WTC11 (cell line): ENCODE data around the gene LBHD2. TPM values are rescaled to one million over a fixed set of nuclear protein-coding genes. Genes with fewer than 3 reads are reported as not detected.
A peak's percentile ranks its signal among the peaks of the same experiment; 100 is the strongest.

Source experiments
- ATAC-seq: fragments of 200-7000 bp; cut with Tn5 transposase; 2 replicates; pipeline ENCODE4 v1.10.0; 2021; ENCODE audit warnings: mild to moderate bottlenecking, moderate library complexity
- CTCF ChIA-PET: fragments of 300-600 bp; sonication (Branson Sonifier 250); formaldehyde crosslinking; loops from one replicate; lab custom pipeline; 2021; ENCODE audit warnings: antibody characterized with exemption; lab: Charles Lee
- POLR2A ChIA-PET: fragments of 350-600 bp; sonication (Branson Sonifier 250); formaldehyde crosslinking; loops from one replicate; lab custom pipeline; 2021; ENCODE audit warnings: antibody characterized with exemption; lab: Charles Lee
- DNase-seq: peaks from one replicate; pipeline ENCODE4 v3.0.0; 2021; ENCODE audit warnings: low spot score
- H3K27ac Mint-ChIP-seq: 2 replicates; pipeline ENCODE4 v1.8.0; 2021; ENCODE audit warnings: mixed read lengths
- H3K27me3 Mint-ChIP-seq: 2 replicates; pipeline ENCODE4 v1.8.0; 2021; ENCODE audit warnings: low read depth, mild to moderate bottlenecking, moderate library complexity, mixed read lengths
- H3K36me3 Mint-ChIP-seq: 2 replicates; pipeline ENCODE4 v1.8.0; 2021; ENCODE audit warnings: mixed read lengths
- H3K4me1 Mint-ChIP-seq: 2 replicates; pipeline ENCODE4 v1.8.0; 2022; ENCODE audit warnings: mixed read lengths
- H3K4me3 Mint-ChIP-seq: 2 replicates; pipeline ENCODE4 v1.8.0; 2021; ENCODE audit warnings: mild to moderate bottlenecking, moderate library complexity, mixed read lengths
- H3K9me3 Mint-ChIP-seq: 2 replicates; pipeline ENCODE4 v1.8.0; 2021; ENCODE audit warnings: mixed read lengths
- ATF1 ChIP-seq: sonication (generic); formaldehyde crosslinking; IDR thresholded peaks from 2 replicates; pipeline ENCODE4 v1.8.1; 2023; ENCODE audit warnings: mild to moderate bottlenecking, moderate library complexity, missing genetic modification reagents
- FOXP1 ChIP-seq: sonication (generic); formaldehyde crosslinking; IDR thresholded peaks from 2 replicates; pipeline ENCODE4 v1.8.0; 2022; ENCODE audit warnings: missing genetic modification reagents, mild to moderate bottlenecking, moderate library complexity, borderline replicate concordance
- JUN ChIP-seq: sonication (generic); formaldehyde crosslinking; IDR thresholded peaks from 2 replicates; pipeline ENCODE4 v1.8.0; 2023; ENCODE audit warnings: mild to moderate bottlenecking, missing genetic modification reagents
- KAT7 ChIP-seq: sonication (generic); formaldehyde crosslinking; IDR thresholded peaks from 2 replicates; pipeline ENCODE4 v1.8.1; 2023; ENCODE audit warnings: missing genetic modification reagents, mild to moderate bottlenecking, borderline replicate concordance
- MYBL2 ChIP-seq: sonication (generic); formaldehyde crosslinking; IDR thresholded peaks from 2 replicates; pipeline ENCODE4 v1.8.1; 2023; ENCODE audit warnings: mild to moderate bottlenecking, moderate library complexity, missing genetic modification reagents
- NFYB ChIP-seq: sonication (generic); formaldehyde crosslinking; conservative IDR thresholded peaks from 2 replicates; pipeline ENCODE4 v1.8.0; 2022; ENCODE audit warnings: low read depth, missing genetic modification reagents
- PRRX2 ChIP-seq: fragments of 250-450 bp; sonication (Bioruptor Pico); IDR thresholded peaks from 2 replicates; pipeline ENCODE4 v1.8.0; 2021; ENCODE audit warnings: mild to moderate bottlenecking
- RORB ChIP-seq: fragments of 250-450 bp; sonication (Bioruptor Pico); IDR thresholded peaks from 2 replicates; pipeline ENCODE4 v1.9.0; 2021; ENCODE audit warnings: mild to moderate bottlenecking
- TCF7 ChIP-seq: sonication (generic); formaldehyde crosslinking; IDR thresholded peaks from 2 replicates; pipeline ENCODE4 v1.8.0; 2022; ENCODE audit warnings: mild to moderate bottlenecking, low read depth, missing genetic modification reagents, moderate library complexity
- ZNF138 ChIP-seq: sonication (generic); formaldehyde crosslinking; conservative IDR thresholded peaks from 2 replicates; pipeline ENCODE4 v1.8.1; 2022; ENCODE audit warnings: mild to moderate bottlenecking, moderate library complexity, missing genetic modification reagents
- ZNF423 ChIP-seq: fragments of 250-450 bp; sonication (Bioruptor Pico); IDR thresholded peaks from 2 replicates; pipeline ENCODE4 v2.1.2; 2022; ENCODE audit warnings: mild to moderate bottlenecking, moderate library complexity
- total RNA-seq: library from RNA; stranded (reverse); gene quantifications from 3 replicates; pipeline ENCODE4 v1.2.3, GENCODE V29; 2021
- TF ChIP-seq, protein P1 (sequence below): sonication (generic); formaldehyde crosslinking; IDR thresholded peaks from 2 replicates; pipeline ENCODE4 v1.8.0; 2023; ENCODE audit warnings: missing genetic modification reagents
- TF ChIP-seq, protein P2 (sequence below): sonication (generic); formaldehyde crosslinking; IDR thresholded peaks from 2 replicates; pipeline ENCODE4 v1.8.0; 2023; ENCODE audit warnings: mild to moderate bottlenecking, missing genetic modification reagents
- TF ChIP-seq, protein P3 (sequence below): sonication (generic); formaldehyde crosslinking; IDR thresholded peaks from 2 replicates; pipeline ENCODE4 v1.8.0; 2022; ENCODE audit warnings: mild to moderate bottlenecking, missing genetic modification reagents
- TF ChIP-seq, protein P4 (sequence below): sonication (generic); formaldehyde crosslinking; IDR thresholded peaks from 2 replicates; pipeline ENCODE4 v1.8.1; 2023; ENCODE audit warnings: mild to moderate bottlenecking, moderate library complexity, missing genetic modification reagents
- TF ChIP-seq, protein P5 (sequence below): sonication (generic); formaldehyde crosslinking; IDR thresholded peaks from 2 replicates; pipeline ENCODE4 v1.8.0; 2022; ENCODE audit warnings: mild to moderate bottlenecking, missing genetic modification reagents
- TF ChIP-seq, protein P6 (sequence below): sonication (generic); formaldehyde crosslinking; IDR thresholded peaks from 2 replicates; pipeline ENCODE4 v1.8.1; 2022; ENCODE audit warnings: low read depth, mild to moderate bottlenecking, moderate library complexity, missing genetic modification reagents, borderline replicate concordance

The LBHD2 gene
- total RNA-seq, 1 experiment from 2014 or later = not detected

DNA sequence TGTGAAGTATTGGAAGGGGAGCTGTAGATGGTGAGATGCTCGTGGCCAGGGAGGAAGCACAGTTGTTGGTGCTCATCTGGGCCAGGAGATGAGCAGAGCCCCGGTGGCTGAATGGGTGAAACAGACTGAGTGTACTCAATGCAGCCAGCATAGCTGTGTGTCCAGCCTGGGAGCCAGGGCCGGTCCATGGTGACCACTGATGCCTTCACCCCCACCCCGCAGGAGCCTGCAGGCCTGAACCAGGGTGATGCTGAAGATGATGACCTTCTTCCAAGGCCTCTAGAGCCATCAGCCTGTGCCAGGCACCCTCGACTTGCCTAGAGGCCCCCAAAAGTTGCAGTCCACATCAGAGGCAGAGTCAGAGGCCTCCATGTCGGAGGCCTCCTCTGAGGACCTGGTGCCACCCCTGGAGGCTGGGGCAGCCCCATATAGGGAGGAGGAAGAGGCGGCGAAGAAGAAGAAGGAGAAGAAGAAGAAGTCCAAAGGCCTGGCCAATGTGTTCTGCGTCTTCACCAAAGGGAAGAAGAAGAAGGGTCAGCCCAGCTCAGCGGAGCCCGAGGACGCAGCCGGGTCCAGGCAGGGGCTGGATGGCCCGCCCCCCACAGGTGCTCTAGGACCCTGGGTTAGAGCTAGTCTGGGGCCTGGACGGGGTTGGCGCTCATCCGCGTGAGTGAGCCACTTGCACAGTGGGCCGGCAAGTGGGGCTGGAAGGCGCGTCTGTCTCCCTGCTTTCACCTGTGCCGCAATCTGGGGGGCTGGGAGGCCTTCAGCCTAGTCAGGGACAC lies 42.3 kb downstream of the LBHD2 start (continued):
- no peak for TF ChIP-seq ZNF138 (CRISPR knock-in tag)
- TF ChIP-seq FOXP1 (CRISPR knock-in tag) = no peak
- TF ChIP-seq, protein P1, sequence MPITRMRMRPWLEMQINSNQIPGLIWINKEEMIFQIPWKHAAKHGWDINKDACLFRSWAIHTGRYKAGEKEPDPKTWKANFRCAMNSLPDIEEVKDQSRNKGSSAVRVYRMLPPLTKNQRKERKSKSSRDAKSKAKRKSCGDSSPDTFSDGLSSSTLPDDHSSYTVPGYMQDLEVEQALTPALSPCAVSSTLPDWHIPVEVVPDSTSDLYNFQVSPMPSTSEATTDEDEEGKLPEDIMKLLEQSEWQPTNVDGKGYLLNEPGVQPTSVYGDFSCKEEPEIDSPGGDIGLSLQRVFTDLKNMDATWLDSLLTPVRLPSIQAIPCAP (CRISPR knock-in tag) = no peak
- TF ChIP-seq JUN (CRISPR knock-in tag) = no peak
- no peak for TF ChIP-seq PRRX2 (CRISPR knock-in tag)

DNA sequence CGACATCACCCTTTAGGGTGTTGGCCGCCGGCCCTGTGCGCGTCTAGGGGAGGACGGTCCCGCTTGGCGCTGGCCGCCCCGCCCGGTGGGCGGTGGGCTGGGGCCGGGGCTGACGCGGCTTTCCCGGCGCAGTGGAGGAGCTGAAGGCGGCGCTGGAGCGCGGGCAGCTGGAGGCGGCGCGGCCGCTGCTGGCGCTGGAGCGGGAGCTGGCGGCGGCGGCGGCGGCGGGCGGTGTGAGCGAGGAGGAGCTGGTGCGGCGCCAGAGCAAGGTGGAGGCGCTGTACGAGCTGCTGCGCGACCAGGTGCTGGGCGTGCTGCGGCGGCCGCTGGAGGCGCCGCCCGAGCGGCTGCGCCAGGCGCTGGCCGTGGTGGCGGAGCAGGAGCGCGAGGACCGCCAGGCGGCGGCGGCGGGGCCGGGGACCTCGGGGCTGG lies 42.9 kb downstream of the LBHD2 start:
- Mint-ChIP-seq H3K4me3 (peak overlapping the region; percentile 46), H3K36me3 (no peaks in the 10 kb centered on the region), H3K4me1 (peaks cover 24% of the 10 kb centered on the region), H3K27me3 (peaks cover 40% of the 10 kb centered on the region)
- ATAC-seq = peak; percentile 70
- TF ChIP-seq, protein P2, sequence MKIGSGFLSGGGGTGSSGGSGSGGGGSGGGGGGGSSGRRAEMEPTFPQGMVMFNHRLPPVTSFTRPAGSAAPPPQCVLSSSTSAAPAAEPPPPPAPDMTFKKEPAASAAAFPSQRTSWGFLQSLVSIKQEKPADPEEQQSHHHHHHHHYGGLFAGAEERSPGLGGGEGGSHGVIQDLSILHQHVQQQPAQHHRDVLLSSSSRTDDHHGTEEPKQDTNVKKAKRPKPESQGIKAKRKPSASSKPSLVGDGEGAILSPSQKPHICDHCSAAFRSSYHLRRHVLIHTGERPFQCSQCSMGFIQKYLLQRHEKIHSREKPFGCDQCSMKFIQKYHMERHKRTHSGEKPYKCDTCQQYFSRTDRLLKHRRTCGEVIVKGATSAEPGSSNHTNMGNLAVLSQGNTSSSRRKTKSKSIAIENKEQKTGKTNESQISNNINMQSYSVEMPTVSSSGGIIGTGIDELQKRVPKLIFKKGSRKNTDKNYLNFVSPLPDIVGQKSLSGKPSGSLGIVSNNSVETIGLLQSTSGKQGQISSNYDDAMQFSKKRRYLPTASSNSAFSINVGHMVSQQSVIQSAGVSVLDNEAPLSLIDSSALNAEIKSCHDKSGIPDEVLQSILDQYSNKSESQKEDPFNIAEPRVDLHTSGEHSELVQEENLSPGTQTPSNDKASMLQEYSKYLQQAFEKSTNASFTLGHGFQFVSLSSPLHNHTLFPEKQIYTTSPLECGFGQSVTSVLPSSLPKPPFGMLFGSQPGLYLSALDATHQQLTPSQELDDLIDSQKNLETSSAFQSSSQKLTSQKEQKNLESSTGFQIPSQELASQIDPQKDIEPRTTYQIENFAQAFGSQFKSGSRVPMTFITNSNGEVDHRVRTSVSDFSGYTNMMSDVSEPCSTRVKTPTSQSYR (CRISPR knock-in tag) = no peak
- TF ChIP-seq KAT7 (0 out of 2 replicates have a peak, but pooled peaks have one; percentile 63), ATF1 (no peak)
- TF ChIP-seq, protein P3, sequence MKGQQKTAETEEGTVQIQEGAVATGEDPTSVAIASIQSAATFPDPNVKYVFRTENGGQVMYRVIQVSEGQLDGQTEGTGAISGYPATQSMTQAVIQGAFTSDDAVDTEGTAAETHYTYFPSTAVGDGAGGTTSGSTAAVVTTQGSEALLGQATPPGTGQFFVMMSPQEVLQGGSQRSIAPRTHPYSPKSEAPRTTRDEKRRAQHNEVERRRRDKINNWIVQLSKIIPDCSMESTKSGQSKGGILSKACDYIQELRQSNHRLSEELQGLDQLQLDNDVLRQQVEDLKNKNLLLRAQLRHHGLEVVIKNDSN (CRISPR knock-in tag) = no peak
- TF ChIP-seq, protein P4, sequence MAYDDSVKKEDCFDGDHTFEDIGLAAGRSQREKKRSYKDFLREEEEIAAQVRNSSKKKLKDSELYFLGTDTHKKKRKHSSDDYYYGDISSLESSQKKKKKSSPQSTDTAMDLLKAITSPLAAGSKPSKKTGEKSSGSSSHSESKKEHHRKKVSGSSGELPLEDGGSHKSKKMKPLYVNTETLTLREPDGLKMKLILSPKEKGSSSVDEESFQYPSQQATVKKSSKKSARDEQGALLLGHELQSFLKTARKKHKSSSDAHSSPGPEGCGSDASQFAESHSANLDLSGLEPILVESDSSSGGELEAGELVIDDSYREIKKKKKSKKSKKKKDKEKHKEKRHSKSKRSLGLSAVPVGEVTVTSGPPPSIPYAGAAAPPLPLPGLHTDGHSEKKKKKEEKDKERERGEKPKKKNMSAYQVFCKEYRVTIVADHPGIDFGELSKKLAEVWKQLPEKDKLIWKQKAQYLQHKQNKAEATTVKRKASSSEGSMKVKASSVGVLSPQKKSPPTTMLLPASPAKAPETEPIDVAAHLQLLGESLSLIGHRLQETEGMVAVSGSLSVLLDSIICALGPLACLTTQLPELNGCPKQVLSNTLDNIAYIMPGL (CRISPR knock-in tag) = peak; percentile 34; the same call in 1 of the 2 replicates
- TF ChIP-seq, all 79 proteins: peak for 2
- ChIA-PET POLR2A (interaction anchor here (0.5 to 1.9 kb wide), 5 partner anchors 11 to 1356 kb away, joined by 3 to 5 read pairs (median 3); no protein-coding TSS in a partner anchor), CTCF (interaction anchor here (0.7 to 12.3 kb wide), 30 partner anchors 8 to 169 kb away, joined by 3 to 199 read pairs (median 5); no protein-coding TSS in a partner anchor)
- no peaks in the 10 kb centered on the region for H3K9me3 Mint-ChIP-seq
- no peak overlapping the region for H3K27ac Mint-ChIP-seq
- peak; percentile 81 for DNase-seq

DNA sequence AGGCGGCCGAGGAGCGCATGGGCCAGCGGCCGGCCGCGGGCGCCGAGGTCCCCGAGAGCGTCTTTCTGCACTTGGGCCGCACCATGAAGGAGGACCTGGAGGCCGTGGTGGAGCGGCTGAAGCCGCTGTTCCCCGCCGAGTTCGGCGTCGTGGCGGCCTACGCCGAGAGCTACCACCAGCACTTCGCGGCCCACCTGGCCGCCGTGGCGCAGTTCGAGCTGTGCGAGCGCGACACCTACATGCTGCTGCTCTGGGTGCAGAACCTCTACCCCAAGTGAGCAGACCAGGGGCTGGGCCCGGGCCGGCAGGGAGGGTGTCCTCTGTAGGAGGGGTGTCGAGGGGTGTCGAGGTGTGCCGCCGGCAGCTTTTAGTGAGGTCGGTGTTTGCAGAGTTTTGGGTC lies 43.3 kb downstream of the LBHD2 start:
- peak; percentile 1 for ATAC-seq
- H3K9me3 Mint-ChIP-seq = no peaks in the 10 kb centered on the region
- POLR2A ChIA-PET = interaction anchor here (0.9 to 1.9 kb wide), 4 partner anchors 10 to 1357 kb away, joined by 3 to 5 read pairs (median 3); no protein-coding TSS in a partner anchor
- TF ChIP-seq MYBL2 (CRISPR knock-in tag) (0 out of 2 replicates have a peak, but pooled peaks have one; percentile 38), NFYB (CRISPR knock-in tag) (no peak), ZNF423 (CRISPR knock-in tag) (no peak), KAT7 (0 out of 2 replicates have a peak, but pooled peaks have one; percentile 10), TCF7 (0 out of 2 replicates have a peak, but pooled peaks have one; percentile 22), RORB (CRISPR knock-in tag) (no peak), FOXP1 (CRISPR knock-in tag) (no peak)
- TF ChIP-seq, protein P4 (CRISPR knock-in tag) = 0 out of 2 replicates have a peak, but pooled peaks have one; percentile 20
- TF ChIP-seq, protein P5, sequence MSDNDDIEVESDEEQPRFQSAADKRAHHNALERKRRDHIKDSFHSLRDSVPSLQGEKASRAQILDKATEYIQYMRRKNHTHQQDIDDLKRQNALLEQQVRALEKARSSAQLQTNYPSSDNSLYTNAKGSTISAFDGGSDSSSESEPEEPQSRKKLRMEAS (CRISPR knock-in tag) = 0 out of 2 replicates have a peak, but pooled peaks have one; percentile 31
- TF ChIP-seq, protein P2 (CRISPR knock-in tag) = no peak
- TF ChIP-seq, protein P6, sequence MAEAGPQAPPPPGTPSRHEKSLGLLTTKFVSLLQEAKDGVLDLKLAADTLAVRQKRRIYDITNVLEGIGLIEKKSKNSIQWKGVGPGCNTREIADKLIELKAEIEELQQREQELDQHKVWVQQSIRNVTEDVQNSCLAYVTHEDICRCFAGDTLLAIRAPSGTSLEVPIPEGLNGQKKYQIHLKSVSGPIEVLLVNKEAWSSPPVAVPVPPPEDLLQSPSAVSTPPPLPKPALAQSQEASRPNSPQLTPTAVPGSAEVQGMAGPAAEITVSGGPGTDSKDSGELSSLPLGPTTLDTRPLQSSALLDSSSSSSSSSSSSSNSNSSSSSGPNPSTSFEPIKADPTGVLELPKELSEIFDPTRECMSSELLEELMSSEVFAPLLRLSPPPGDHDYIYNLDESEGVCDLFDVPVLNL = no peak

More for the DNA sequence above, 43.3 kb downstream of the LBHD2 start:
- peak; percentile 53 for DNase-seq
- Mint-ChIP-seq H3K27ac (no peak overlapping the region), H3K36me3 (no peaks in the 10 kb centered on the region), H3K27me3 (peaks cover 40% of the 10 kb centered on the region), H3K4me1 (peaks cover 20% of the 10 kb centered on the region), H3K4me3 (peak overlapping the region; percentile 27)
- CTCF ChIA-PET = interaction anchor here (0.6 to 12.3 kb wide), 31 partner anchors 8 to 169 kb away, joined by 3 to 199 read pairs (median 5); no protein-coding TSS in a partner anchor
